HG03066 (cell line): Measurements from ENCODE around the gene CD248.
A peak's percentile ranks its signal among the peaks of the same experiment; 100 is the strongest.
"Not testable (repeated sequence)": the region's sequence is repeated elsewhere in the genome, so short reads cannot be mapped to it uniquely, and the experiment has no call there.

Experiments
- ATAC-seq: cut with Tn5 transposase; IDR thresholded peaks from one replicate; pipeline ENCODE4 v1.9.1; 2021; ENCODE audit warnings: low read depth; ENCODE audit not compliant: unreplicated experiment

The CD248 gene, protein sequence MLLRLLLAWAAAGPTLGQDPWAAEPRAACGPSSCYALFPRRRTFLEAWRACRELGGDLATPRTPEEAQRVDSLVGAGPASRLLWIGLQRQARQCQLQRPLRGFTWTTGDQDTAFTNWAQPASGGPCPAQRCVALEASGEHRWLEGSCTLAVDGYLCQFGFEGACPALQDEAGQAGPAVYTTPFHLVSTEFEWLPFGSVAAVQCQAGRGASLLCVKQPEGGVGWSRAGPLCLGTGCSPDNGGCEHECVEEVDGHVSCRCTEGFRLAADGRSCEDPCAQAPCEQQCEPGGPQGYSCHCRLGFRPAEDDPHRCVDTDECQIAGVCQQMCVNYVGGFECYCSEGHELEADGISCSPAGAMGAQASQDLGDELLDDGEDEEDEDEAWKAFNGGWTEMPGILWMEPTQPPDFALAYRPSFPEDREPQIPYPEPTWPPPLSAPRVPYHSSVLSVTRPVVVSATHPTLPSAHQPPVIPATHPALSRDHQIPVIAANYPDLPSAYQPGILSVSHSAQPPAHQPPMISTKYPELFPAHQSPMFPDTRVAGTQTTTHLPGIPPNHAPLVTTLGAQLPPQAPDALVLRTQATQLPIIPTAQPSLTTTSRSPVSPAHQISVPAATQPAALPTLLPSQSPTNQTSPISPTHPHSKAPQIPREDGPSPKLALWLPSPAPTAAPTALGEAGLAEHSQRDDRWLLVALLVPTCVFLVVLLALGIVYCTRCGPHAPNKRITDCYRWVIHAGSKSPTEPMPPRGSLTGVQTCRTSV

DNA sequence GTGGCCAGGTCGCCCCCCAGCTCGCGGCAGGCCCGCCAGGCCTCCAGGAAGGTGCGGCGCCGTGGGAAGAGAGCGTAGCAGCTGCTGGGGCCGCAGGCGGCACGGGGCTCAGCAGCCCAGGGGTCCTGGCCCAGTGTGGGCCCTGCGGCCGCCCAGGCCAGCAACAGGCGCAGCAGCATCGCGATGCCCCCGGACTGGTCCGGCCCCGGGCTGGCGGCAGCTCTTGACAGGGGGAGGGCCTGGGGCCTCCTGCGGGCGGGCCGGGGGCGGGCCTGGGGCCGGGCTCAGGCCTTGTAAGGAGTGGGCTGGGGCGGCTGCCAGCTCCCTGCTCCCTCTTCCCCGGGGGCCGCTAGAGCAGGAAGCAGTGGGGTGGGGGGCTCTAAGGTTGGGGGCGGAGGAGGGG is at the start of gene CD248:
Gene CD248 (minus strand): TSS at position 196 of the 403 bp plus-strand sequence. CDS start 17 bp downstream, at position 179.
- ATAC-seq: no peak

DNA sequence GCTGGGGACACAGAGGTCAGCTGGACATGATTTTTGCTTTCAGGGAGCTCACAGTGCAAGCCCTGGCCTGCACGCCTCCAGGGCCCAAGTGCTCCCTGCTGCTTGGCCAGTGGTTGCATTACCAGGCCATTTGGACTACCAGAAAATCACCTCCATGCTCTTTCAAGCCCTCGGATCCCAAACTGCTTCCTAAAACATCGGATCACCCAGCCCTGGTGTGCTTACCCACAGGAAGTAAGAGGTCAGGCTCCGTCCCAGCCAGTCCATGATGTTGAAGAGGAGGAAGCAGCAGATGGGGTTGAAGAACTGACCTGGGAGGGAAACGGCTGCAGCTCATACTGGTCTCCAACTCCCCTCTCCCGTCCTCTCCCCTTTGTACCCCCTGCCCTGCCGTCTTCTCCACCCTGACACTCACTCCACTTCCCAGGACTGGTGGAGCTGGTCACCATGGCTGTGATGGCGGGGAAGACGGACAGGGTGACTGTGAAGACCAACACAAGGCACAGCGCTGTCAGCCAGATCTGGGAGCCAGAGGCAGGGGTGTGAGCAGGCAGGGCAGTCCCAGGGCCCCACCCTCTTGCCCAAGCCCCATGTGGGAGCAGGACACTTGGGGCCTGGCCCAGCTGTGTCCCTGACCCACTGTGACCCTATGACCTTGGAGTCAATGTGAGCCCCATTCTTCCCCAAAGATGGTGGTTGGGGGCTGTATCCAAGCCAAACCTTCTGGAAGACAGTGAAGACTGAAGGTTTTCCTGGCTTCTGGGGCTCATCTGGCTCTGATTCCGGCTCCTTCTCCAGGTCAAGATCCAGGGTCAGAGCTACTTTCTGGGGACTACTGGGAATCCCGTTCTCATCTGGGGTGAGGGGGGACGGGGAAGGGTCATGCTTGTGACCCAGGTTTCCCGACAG is 49.1 kb upstream of the CD248 start:
- ATAC-seq: no peak

DNA sequence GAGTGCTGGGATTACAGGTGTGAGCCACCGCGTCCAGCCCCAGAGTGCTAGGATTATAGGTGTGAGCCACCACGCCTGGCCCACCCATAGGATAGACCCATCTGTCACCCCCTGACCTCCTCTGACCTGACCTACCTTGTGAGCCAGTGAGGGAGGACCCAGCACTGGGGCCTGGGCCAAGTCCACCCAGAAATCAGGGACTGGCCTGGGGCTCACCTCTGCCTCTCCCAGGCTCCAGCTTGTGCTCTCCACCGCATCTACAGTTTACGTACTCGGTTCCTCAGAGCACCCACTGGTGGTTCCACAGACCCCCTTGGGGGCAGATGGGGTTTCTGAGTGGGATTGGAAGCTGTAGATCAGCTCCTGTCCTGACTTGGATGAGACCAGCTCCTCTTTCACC is 48.3 kb upstream of the CD248 start:
- ATAC-seq: no peak

DNA sequence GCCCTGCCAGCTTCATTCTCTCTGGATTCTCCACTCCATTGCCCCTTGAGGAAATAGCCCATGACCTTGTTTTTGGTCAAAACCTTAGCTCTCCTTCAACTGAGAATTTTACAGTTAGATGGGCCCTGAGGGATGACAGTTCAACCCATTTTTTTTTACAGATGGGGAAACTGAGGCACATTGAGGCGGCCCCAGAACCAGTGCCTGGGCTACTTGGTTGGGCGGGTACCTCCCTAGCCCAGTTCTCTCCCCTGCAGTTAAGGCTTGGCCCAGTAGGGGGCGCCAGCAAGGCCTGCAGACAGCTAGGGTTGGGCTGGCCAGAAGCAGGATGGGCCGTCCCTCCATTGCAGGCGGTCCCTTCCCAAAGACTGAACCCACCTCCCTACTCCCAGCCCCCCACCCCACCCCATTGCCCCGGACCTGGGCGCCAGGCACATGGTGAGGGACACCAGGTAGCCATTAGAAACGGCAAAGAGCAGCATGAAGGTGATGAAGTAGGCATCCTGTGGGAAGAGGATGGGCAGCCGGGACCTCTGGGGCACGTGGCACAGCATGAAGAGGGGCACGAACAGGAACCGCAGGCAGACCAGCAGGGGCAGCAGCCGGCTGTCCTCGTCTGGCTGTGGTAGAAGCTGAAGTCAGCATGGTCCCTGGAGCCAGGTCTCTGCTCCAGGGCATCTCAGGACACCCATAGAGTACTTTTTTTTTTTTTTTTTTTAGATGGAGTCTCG is 47.1 kb upstream of the CD248 start:
- ATAC-seq: no peak

DNA sequence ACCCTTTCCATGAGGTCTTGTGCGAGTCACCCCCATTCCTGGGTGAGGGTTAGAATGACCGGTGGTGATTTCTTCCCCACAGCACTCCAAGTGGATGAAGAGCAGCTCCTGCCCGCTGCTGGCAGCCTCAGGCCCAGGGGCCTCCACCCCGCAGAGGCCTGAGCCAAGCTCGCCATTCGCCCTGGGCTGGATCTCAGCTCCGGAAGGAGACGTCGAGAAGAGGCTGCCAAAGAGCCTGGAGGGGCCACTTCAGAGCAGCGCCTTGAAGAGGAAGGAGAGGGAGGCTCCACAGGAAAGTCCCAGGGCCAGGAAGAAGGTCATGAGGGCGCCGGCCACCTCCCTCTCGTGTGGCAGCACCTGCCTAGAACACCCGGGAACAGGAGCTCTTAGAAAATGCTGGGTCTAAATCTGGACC is 46.4 kb upstream of the CD248 start:
- ATAC-seq: no peak

DNA sequence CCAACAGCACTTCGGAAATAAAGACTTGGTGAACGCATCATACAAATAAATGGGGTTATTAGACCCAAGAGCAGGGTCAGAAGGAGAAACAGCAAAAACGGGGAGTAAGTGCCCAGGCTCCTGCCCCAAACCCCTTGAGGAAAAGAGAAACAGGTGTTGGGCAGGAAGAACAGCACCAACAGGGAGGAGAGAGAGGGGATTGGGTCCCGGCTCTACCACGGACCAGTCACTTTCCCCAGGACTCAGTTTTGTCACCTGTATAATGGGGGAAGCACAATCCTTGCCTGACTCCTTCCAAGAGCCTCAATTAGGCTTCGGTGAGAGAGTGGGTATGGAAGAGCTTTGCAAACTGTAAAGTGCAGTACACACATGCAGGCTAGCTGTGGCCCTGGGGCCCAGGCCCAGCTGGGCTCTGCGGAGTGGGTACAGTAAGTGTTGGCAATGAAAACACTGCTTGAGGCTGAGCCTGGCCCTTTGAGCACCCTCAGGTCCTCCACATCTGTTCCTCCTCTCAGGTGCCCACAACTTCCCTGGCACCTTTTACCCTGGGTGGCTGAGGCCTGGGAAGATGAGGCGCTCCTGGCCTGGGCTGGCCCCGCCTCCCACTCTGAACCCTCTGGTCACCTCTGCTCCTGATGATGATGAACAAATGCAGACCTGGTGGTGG is 45.8 kb upstream of the CD248 start:
- no peak for ATAC-seq

DNA sequence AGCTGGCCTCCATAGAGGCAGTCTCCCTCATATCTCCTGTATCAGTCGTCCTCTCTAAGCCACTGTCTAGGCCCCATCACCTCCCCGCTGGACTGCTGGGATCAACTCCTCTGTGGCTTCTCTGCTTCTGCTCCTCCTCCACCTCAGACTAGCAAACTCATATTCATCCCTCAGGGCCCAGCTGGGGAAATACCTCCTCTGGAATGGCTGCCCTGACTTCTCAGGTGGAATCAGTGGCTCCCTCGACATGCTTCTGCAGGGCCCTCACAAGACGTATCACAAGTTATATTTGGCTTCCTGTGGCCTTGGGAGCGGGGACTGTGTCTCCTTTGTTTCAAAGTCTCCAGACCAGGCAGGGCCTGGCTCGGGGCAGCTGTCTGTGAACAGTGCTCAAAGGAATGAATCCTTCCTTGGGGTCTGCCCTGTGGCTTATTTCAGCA is 44.7 kb upstream of the CD248 start:
- ATAC-seq: no peak

DNA sequence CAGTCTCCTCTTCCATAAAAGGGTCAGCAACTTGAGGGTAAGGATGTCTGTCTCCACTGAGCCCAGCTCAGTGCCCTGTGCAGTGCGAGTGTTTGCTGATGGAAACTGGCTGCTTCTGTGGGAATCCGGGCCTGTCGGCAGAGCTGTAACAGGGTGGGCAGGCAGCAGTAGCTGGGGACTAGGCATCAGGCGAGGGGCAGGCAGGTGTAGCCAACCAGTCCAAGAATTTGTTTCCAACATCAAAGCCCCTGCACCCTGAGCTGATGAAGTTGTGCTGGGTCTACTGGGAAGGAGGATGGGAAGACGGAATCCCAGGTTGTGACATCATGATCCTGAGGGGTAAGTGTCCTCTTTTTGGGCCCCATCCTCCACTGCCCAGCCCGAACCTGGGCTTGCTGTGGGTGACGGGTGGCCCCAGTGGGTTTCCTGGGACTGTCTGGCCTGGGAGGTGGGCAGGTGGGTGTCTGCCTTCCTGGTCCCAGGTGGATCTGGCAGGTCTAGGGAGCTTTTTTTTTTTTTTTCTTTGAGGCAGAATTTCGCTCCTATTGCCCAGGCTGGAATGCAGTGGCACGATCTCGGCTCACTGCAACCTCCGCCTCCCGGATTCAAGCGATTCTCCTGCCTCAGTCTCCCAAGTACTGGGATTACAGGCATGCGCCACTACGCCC is 43.7 kb upstream of the CD248 start:
- ATAC-seq: no peak

DNA sequence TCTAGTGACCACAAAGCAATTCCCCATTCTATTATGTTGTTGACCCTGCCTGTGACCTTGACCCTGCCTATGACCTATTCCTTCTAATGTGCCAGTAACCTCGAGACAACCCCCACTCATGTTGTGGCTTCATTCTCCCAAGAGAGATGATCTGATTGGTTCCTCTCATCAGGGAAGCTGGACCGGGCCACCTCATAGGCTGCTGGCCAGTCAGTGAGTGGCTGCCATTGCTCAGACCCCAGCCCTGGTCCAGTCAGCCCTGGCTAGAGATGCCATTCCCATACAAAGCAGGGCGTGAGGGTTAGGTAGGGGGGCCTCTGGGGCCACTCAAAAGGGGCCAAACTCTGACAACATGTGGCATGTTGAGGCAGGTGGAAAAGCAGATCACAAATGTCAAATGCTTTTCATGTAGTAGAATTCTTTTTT is 42.8 kb upstream of the CD248 start:
- no peak for ATAC-seq

DNA sequence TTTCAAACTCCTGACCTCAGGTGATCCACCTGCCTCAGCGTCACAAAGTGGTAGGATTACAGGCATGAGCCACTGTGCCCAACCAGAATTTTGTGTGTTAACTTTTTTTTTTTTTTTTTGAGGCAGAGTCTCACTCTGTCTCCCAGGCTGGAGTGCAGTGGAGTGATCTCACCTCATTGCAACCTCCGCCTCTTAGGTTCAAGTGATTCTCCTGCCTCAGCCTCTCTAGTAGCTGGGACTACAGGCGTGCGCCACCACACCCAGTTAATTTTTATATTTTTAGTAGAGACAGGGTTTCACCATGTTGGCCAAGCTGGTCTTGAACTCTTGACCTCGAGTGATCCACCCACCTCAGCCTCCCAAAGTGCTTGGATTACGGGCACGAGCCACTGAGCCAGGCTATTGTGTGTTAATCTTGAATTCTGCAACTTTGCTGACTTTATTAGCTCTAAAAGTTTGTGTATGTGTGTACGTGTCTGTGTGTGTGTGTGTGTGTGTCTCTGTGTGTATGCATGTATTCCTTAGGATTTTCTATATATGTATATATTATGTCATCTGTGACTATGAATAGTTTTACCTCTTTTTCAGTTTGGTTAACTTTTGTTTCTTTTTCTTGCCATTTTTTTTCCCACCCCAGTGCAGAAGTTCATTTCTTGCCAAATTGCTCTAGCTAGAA is 33.9 kb upstream of the CD248 start:
- ATAC-seq: not testable (repeated sequence)

DNA sequence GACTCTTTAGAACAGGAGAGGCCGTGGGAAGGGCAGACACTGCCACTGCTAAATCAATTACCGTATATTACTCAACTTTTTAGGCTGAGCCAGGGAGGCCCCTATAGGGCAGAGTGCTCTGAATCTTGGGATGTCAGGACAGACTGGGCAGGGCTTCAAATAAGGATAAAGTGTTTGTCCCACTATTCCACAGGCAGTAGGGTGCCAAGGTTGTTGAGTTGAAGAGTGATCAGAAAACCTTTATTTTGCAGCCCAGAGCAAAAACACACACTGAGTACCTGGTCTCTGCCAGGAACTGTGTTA is 32.2 kb upstream of the CD248 start:
- ATAC-seq: no peak

DNA sequence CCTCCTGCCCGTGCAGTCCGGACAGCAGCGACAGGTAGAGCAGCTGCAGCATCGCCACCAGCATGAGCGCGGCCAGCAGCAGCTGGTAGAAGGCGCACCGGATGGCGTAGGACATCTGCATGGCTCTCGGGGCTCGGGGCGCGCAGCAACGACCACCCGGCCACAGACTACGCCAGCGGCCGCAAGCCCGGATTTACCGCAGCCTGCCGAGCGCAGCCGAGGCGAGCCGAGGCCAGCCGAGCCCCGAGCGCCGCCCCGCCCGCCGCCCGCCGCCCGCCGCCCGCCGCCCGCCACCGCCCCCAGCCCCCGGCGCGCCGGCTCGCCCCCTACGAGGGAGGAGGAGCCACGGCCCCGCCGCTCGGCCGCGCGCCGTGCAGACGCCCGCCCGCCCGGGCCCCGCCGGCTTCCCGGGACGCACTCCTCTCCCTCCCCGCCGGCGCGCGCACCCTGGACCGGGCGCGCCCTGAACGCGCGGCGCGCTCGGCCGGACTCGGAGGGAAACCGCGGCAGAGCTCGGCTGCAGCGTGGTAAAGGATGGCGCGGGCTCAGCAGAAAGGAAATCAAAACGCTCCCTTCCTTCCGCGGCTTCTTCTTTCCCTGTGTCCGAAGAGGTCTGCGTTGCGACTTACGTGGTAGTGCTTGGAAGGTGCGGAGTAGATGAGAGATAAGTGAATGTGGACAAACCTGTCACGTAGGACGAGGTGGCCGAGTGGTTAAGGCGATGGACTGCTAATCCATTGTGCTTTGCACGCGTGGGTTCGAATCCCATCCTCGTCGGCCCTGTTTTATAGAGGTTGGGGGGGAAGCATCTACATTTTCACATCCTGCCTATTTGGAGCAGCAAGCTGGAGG is 30.8 kb upstream of the CD248 start, which contains the start of gene B4GAT1:
Gene B4GAT1 (minus strand): TSS at position 205 of the 852 bp plus-strand sequence. CDS start 84 bp downstream, at position 121.
- ATAC-seq: peak; percentile 39

DNA sequence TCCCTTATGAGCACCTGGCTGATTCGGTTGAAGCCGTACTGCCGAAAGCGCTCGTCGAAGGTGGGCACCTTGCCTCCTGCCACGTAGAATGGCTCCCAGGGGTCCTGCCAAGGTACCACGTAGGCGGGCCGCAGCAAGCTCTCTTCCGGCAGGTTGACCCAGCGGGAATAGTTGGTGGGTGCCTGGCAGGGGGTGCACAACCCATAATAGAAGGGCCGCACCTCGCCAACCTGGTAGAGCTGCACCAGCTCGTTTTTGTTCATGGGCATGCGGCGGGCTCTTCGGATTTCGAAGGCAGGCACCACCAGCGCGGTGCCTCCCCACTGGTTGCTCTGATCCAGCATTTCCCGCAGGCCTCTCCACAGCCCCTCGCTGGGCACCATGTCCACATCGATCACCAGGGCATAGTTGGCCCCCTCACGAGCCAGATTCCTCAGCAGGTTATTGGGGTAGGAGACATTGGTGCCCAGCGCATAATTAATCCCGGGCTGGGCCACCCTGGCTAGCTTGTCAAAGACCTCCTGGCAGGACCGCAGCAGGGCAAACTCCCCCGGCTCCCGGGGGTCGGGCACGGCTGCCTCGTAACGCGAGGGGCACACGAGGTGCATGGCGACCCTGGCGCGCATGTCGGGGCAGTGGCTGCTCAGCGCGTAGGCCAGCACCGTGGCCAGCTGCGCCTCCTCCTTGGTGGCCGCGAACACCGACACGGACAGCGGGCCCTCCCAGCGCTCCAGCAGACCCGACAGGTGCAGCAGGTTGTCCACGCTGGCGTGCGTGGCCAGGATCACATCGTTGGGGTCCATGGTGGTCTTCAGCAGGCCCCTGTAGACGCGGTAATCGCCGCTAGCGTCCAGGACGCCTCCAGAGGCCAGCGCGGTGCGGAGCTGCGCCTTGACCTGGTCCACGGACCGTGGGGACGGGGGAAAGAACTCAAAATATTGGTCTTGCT is 29.9 kb upstream of the CD248 start:
- ATAC-seq: no peak

DNA sequence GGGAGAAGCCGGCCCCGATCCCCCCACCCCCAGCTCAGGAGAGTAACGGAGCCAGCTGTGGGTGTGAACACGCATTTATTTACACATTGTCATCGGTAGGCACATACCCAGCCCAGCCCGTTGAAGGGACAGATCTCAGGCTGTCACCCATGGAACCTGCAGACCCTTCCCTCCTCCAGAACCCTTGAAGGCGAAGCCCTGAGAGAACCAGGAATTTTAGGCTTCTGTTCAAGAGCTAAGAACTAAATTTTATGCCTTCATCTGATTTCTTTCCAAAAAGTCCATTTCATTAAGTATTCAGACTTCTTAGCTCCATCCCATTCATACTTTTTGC is 28.4 kb upstream of the CD248 start:
- ATAC-seq: no peak

DNA sequence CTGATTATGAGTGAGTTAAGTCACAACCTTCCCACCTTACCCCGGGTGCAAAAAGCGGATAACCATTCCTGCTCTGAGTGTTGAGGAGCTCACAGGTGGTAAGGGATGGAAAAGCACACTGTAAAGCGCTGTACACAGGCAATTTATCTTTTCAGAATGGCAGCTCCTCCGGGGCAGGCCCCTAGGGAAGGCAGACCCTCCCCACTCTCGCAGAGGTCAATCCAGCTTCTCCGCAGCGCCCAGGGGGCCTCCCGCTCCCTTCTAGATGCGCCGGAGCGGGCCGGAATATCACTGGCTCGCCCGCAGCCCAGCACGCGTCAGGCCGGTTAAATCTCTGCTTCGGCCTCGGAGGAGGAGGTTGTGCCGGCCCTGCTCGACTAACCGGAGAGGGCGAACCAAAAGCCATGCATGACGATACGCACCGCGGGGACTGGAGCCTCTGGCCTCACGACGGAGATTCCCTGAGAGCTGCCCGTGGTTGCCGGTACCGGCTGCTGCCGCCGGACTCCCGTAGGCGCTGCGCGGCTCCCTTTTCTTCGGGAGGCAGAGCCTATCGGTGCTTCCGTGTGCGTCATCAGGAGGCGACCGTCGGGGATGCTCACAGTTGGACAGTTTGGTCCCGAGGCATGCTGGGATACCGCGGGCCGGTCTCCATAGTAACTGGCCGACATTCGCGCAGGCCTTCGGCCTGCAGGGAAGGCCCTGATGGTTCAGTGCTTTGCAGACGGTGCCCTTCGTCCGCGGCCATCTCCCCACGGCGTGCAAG is 27.9 kb upstream of the CD248 start, which contains the start of gene BRMS1:
Gene BRMS1 (minus strand): TSS at position 555 of the 766 bp plus-strand sequence. CDS start 2,870 bp downstream, outside the sequence.
- peak; percentile 56 for ATAC-seq

DNA sequence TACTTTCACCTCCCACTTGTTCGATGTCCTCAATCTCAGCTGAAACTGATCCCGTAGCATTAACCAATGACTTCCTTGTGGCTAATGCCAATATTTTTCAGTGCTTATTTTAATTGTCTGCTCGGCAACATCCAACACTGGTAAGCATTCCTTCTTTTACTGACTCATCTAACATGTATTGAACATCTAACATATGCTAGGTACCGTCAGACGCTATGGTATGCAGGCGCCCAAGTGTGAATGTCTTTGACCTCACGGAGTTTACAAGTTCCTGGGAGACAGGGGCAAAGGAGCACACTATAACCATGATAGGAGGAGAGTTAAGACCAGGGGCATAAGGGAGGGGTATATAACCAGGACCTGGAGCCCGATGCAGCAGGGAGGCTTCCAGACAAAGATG is 26.3 kb upstream of the CD248 start:
- ATAC-seq: no peak
